ENCODE measurements around the gene HABP2. TPM values are rescaled to one million over a fixed set of nuclear protein-coding genes. Genes with fewer than 3 reads are reported as not detected.

HABP2 gene
- total and polyA plus RNA-seq, 2 experiments from 2014 or later = 0.06 TPM; not detected in 1

GRCh38 chr10:113524539-113525490, 28.0 kb upstream of the HABP2 start:
- no peak overlapping the region for H3K27ac ChIP-seq
- H3K27me3 ChIP-seq = no peaks in the 10 kb centered on the region
- no peaks in the 10 kb centered on the region for H3K9me3 ChIP-seq (ENCODE audit: low read depth)
- no peak for TF ChIP-seq CTCF (IDR thresholded peaks at IDR 0.05; ENCODE audit: low read depth, low read length)
- DNase-seq (ENCODE audit: low read depth in 1 of 2, low spot score in 1 of 2) = peak in 1 of 2 donors; percentile 23
- no peak overlapping the region for H3K4me3 ChIP-seq
- no peaks in the 10 kb centered on the region for H3K36me3 ChIP-seq
- H3K4me1 ChIP-seq (ENCODE audit: low read depth) = no peaks in the 10 kb centered on the region

- Histone ChIP-seq H3K27ac (no peak overlapping the region), H3K36me3 (no peaks in the 10 kb centered on the region), H3K27me3 (no peaks in the 10 kb centered on the region), H3K4me3 (no peak overlapping the region), H3K4me1 (ENCODE audit: low read depth) (no peaks in the 10 kb centered on the region), H3K9me3 (ENCODE audit: low read depth) (no peaks in the 10 kb centered on the region)
- TF ChIP-seq CTCF (IDR thresholded peaks at IDR 0.05; ENCODE audit: low read depth, low read length) = no peak
- DNase-seq (ENCODE audit: low read depth in 1 of 2, low spot score in 1 of 2) = no peak
These were observed 27.1 kb upstream of the HABP2 start for GRCh38 chr10:113525713-113526112.

GRCh38 chr10:113527211-113527906, 25.5 kb upstream of the HABP2 start:
- Histone ChIP-seq H3K4me3 (no peak overlapping the region), H3K27ac (no peak overlapping the region), H3K27me3 (no peaks in the 10 kb centered on the region), H3K4me1 (ENCODE audit: low read depth) (no peaks in the 10 kb centered on the region), H3K36me3 (no peaks in the 10 kb centered on the region), H3K9me3 (ENCODE audit: low read depth) (no peaks in the 10 kb centered on the region)
- no peak for TF ChIP-seq CTCF (IDR thresholded peaks at IDR 0.05; ENCODE audit: low read depth, low read length)
- peak in 1 of 2 donors; percentile 37 for DNase-seq (ENCODE audit: low read depth in 1 of 2, low spot score in 1 of 2)

GRCh38 chr10:113528876-113529275, 24.0 kb upstream of the HABP2 start:
- no peaks in the 10 kb centered on the region for H3K27me3 ChIP-seq
- H3K4me3 ChIP-seq = no peak overlapping the region
- H3K9me3 ChIP-seq (ENCODE audit: low read depth) = no peaks in the 10 kb centered on the region
- H3K4me1 ChIP-seq (ENCODE audit: low read depth) = no peaks in the 10 kb centered on the region
- no peak for DNase-seq (ENCODE audit: low read depth in 1 of 2, low spot score in 1 of 2)
- no peak for TF ChIP-seq CTCF (IDR thresholded peaks at IDR 0.05; ENCODE audit: low read depth, low read length)
- H3K27ac ChIP-seq = no peak overlapping the region
- H3K36me3 ChIP-seq = no peaks in the 10 kb centered on the region

- Histone ChIP-seq H3K4me3 (no peak overlapping the region), H3K36me3 (no peaks in the 10 kb centered on the region), H3K27ac (no peak overlapping the region), H3K9me3 (ENCODE audit: low read depth) (no peaks in the 10 kb centered on the region), H3K4me1 (ENCODE audit: low read depth) (no peaks in the 10 kb centered on the region), H3K27me3 (no peaks in the 10 kb centered on the region)
- DNase-seq (ENCODE audit: low read depth in 1 of 2, low spot score in 1 of 2) = no peak
- no peak for TF ChIP-seq CTCF (IDR thresholded peaks at IDR 0.05; ENCODE audit: low read depth, low read length)
These were observed 23.3 kb upstream of the HABP2 start for GRCh38 chr10:113529575-113529974.
